ENCODE data around the gene LRRC72. TPM values are rescaled to one million over a fixed set of nuclear protein-coding genes. Genes with fewer than 3 reads are reported as not detected.
A peak's percentile ranks its signal among the peaks of the same experiment; 100 is the strongest.

The LRRC72 gene
- total and polyA plus RNA-seq, 9 of the 15 experiments (the other 6 are each of a cell fraction or from before 2014, with no cell fraction given): 0.10 TPM; not detected in 8

GRCh38 chr7:16493266-16493665, 33.4 kb upstream of the LRRC72 start (continued):
- TF ChIP-seq E2F8 (IDR thresholded peaks at IDR 0.05; ENCODE audit: low read depth, partially characterized antibody): no peak
- TF ChIP-seq FIP1L1 (IDR thresholded peaks at IDR 0.05; ENCODE audit: low read depth, low read length, poor library complexity, severe bottlenecking): no peak
- TF ChIP-seq, protein P1, sequence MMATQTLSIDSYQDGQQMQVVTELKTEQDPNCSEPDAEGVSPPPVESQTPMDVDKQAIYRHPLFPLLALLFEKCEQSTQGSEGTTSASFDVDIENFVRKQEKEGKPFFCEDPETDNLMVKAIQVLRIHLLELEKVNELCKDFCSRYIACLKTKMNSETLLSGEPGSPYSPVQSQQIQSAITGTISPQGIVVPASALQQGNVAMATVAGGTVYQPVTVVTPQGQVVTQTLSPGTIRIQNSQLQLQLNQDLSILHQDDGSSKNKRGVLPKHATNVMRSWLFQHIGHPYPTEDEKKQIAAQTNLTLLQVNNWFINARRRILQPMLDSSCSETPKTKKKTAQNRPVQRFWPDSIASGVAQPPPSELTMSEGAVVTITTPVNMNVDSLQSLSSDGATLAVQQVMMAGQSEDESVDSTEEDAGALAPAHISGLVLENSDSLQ (IDR thresholded peaks at IDR 0.05): 0 out of 2 replicates have a peak, but pooled peaks have one; percentile 5
- no peak for TF ChIP-seq NR1H2 (CRISPR knock-in tag; IDR thresholded peaks at IDR 0.05)
- no peak for TF ChIP-seq POLR2AphosphoS2 (IDR thresholded peaks at IDR 0.05; ENCODE audit: low read length)

DNA sequence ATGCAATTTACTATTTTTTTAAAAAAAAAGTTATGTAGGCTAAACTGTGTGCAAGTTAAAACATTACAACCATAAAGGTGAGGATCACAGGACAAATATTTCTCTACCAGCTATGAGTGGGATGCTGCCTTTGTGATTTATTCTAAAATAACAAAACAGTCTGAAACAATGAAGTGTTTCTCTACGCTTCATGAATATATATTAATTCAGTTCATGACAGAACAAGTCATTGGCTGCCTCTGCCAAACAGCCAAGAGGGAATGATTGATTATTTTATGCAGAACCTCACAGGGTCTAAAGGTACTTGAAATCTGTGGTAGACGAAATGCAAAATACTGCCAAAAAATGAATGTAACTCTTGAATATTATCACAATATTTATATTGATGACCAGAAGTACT, 32.1 kb upstream of the LRRC72 start:
- intact Hi-C loops (cut with micrococcal nuclease): loop anchor here (5.0 kb wide), 1 partner anchor 68 kb away; no protein-coding TSS in a partner anchor
- Histone ChIP-seq H3K27ac (ENCODE audit: extremely low read depth, low read depth, low read length) (no peak overlapping the region), H2AFZ (ENCODE audit: low read depth, low read length) (no peak overlapping the region), H3K36me3 (ENCODE audit: control insufficient read depth, insufficient read depth, low read length) (no peaks in the 10 kb centered on the region), H3K4me2 (ENCODE audit: insufficient read depth, low read length) (no peak overlapping the region), H3K4me3 (no peak overlapping the region), H4K20me1 (replicated peaks; ENCODE audit: control insufficient read depth, insufficient read depth, low read length) (no peaks in the 10 kb centered on the region), H3K27me3 (ENCODE audit: control insufficient read depth in 2 of 2, insufficient read depth in 2 of 2, low read length in 2 of 2) (no peaks in the 10 kb centered on the region), H3K9me1 (ENCODE audit: control insufficient read depth, insufficient read depth, low read length) (no peaks in the 10 kb centered on the region), H3K4me1 (replicated peaks in 1 of 2; ENCODE audit: control insufficient read depth in 2 of 2, insufficient read depth in 2 of 2, low read length in 2 of 2) (peaks cover 0 to 18% of the 10 kb centered on the region in 2 experiments; a peak in 3 of 5 replicates), H3K79me2 (ENCODE audit: control insufficient read depth, insufficient read depth, low read length) (no peaks in the 10 kb centered on the region), H3K9me3 (replicated peaks; ENCODE audit: control insufficient read depth, insufficient read depth, low read depth, low read length) (no peaks in the 10 kb centered on the region), H3K9ac (ENCODE audit: insufficient read depth in 1 of 2, low read depth in 2 of 2, low read length in 2 of 2) (no peak overlapping the region)
- no TSS peak for BruUV-seq (replicated peaks)
- in situ Hi-C loops (cut with MboI): no loop called here
- ATAC-seq: no peak
- POLR2A ChIA-PET: interaction anchor here (1.5 kb wide), 1 partner anchor 15 kb away, joined by 4 read pairs; no protein-coding TSS in a partner anchor
- CTCF ChIA-PET (ENCODE audit: low intra/inter-chr PET ratio): no interaction called here
- DNase-seq (ENCODE audit: extremely low read depth in 1 of 4, low spot score in 3 of 4): no peak
- FAIRE-seq: no peak
- TF ChIP-seq ZNF707 (CRISPR knock-in tag; conservative IDR thresholded peaks at IDR 0.05) (no peak), ZNF717 (CRISPR knock-in tag; IDR thresholded peaks at IDR 0.05) (no peak), RFX7 (CRISPR knock-in tag; IDR thresholded peaks at IDR 0.05) (no peak), HDAC8 (tag; IDR thresholded peaks at IDR 0.05) (no peak), FOS (IDR thresholded peaks at IDR 0.05; ENCODE audit: extremely low read depth, insufficient read length) (no peak), GABPA (tag; conservative IDR thresholded peaks at IDR 0.05; ENCODE audit: low read depth) (no peak)
- 90% methylated on average over 2 of the region's 2 CpGs for WGBS (ENCODE audit: insufficient coverage, low coverage, missing lambda C conversion rate)
